ENCODE data around the gene TBC1D22A.

TBC1D22A gene

GRCh38 chr22:47147572-47147971, 385.1 kb downstream of the TBC1D22A start:
- H3K27ac ChIP-seq, result no peak overlapping the region
- no peak overlapping the region for H3K4me3 ChIP-seq
- no peak for DNase-seq (ENCODE audit: low spot score)
- no peak for TF ChIP-seq CTCF (IDR thresholded peaks at IDR 0.05)

- no peak for TF ChIP-seq CTCF (IDR thresholded peaks at IDR 0.05)
- no peak overlapping the region for H3K4me3 ChIP-seq
- DNase-seq (ENCODE audit: low spot score), result no peak
- H3K27ac ChIP-seq, result no peak overlapping the region
Measured at GRCh38 chr22:47148510-47148909, 386.1 kb downstream of the TBC1D22A start.

DNA sequence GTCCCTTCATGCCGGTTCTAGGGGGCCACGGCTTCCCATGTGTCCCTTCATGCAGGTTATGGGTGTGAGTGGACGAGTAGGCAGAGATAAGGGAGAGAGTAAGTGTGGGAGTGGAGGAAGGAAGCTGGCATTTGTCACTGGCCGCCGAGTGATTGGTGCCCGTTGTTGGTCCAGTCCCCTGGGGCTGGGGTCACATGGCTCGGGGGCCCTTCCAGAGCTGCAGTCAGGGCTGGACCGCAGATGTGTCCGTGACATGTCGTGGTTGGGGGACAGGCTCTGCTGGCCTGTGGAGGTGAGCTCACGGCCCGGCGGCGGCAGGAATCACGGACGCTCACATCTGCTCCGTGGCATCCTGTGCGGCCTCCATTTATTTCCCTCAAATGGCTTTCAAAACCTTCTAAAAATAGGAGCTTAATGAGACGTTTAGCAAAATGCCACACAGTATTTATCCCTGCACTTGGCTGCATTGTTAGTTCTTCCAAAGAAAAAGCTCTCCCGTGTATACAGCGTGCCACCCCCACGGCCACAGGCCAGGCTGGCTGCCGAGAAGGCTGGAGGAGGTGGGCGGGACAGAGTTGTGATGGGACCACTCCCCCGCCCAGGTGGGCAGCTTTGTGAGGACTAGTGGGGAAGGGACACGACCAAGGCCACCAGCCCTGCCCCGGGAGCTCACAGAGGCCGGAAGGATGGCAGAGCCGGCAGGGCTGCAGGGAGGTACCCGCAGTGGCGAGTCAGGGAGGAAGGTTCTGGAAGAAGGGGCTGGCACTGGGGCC, 386.7 kb downstream of the TBC1D22A start:
- no peak overlapping the region for H3K4me3 ChIP-seq
- DNase-seq (ENCODE audit: low spot score), result no peak
- no peak overlapping the region for H3K27ac ChIP-seq
- TF ChIP-seq CTCF (IDR thresholded peaks at IDR 0.05), result no peak

- DNase-seq (ENCODE audit: low spot score), result no peak
- no peak overlapping the region for H3K4me3 ChIP-seq
- no peak for TF ChIP-seq CTCF (IDR thresholded peaks at IDR 0.05)
- no peak overlapping the region for H3K27ac ChIP-seq
Measured at GRCh38 chr22:47149976-47150375, 387.5 kb downstream of the TBC1D22A start.

DNA sequence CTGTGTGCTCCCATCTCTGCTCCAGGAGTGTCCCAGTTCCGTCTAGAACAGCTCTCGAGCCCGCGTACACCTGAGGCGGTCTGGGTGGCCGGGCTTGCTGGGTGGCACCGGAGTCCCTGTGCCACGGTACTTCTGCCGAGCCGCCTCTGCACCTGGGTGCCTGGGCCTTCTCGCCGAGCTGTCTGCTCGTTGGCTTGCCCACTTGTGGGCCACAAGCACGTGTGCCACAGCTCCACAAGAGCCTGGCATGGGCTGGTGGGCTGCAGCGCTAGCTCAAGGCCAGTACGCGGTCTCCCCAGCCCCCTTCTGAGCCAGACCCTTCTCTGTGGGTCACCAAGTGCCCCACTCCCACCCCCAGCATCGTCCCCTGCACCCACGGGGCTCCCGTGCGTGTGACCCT, 388.0 kb downstream of the TBC1D22A start:
- no peak overlapping the region for H3K27ac ChIP-seq
- TF ChIP-seq CTCF (IDR thresholded peaks at IDR 0.05), result no peak
- no peak overlapping the region for H3K4me3 ChIP-seq
- no peak for DNase-seq (ENCODE audit: low spot score)

DNA sequence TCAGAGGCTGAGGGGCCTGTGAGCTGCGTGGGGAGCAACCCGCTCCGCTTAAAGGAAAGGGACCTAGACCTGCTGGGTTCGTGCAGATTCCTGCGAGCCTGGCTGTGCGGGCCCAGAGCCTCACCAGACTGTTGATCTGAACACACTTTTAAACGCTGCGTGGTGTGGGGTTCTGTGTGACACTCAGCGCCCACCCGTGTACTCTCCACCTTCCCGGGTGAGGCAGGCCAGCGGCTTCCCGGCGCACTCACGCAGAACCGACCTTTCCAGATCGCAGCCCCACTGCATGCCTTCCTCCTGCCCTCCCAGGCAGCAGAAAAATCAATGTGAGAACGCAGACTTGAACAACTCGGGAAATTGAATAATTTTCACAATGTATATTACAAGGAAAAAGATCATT, 388.6 kb downstream of the TBC1D22A start:
- DNase-seq (ENCODE audit: low spot score), result no peak
- Histone ChIP-seq H3K4me3 (no peak overlapping the region), H3K27ac (no peak overlapping the region)
- TF ChIP-seq CTCF (IDR thresholded peaks at IDR 0.05), result no peak

GRCh38 chr22:47151490-47151889, 389.0 kb downstream of the TBC1D22A start:
- Histone ChIP-seq H3K27ac (no peak overlapping the region), H3K4me3 (no peak overlapping the region)
- TF ChIP-seq CTCF (IDR thresholded peaks at IDR 0.05), result no peak
- no peak for DNase-seq (ENCODE audit: low spot score)
